ENCODE data around the gene PRKCG. TPM values are rescaled to one million over a fixed set of nuclear protein-coding genes. Genes with fewer than 3 reads are reported as not detected.

PRKCG gene
- total RNA-seq, 1 donor from 2014 or later = 0.51 TPM

DNA sequence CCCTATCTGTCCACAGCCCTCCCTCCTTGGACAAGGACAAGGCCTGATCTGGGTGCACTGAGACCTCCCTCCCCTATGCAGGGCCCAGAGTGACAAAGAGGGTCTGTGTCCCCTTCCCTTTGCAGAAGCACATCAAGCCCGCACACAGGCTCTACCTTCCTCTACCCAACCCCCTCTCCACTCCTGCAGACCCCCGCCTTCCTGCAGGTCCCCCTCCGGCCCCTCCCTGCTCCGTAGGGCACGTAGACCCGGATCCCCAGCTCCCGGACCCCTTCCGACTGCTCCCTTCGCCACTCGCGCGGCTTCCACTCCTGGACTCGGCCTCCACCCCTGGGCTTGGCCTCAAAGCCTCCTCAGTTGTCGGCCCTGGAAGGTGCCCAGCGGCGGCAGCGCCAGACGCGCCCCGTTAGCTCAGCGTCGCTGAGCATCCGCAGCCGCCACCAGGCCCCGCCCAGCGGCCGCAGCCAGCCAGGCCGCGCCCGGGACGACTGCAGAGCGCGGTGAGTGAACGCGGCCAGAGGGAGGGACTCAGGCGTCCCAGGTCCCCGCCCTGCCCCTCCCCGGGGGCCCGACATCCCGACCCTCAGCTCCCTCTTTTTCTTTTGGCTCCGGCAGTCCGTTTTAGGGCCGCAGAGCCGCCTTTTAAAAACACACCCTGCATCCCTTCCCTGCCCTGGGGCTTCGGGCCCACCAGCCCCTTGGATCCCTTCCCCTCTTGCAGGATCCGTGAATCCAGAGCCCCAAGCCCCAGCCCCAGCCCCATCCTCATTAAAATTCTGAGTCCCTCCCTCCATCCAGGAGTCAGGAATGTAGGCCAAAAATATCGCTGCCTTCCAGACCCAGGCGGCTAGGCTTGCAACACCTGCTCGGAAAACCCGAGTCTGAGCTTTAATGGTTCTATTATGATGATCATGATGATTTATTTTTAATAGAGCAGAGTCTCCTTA, 15.8 kb upstream of the PRKCG start:
- peaks cover 15% of the 10 kb centered on the region for H3K27me3 Mint-ChIP-seq (ENCODE audit: insufficient read depth, low read depth)
- H3K4me3 ChIP-seq = peak overlapping the region; percentile 66
- peaks cover 12% of the 10 kb centered on the region for H3K4me1 ChIP-seq
- H3K36me3 Mint-ChIP-seq = peaks cover 3% of the 10 kb centered on the region
- TF ChIP-seq EZH2 (IDR thresholded peaks at IDR 0.05) (no peak), EZH2phosphoT487 (IDR thresholded peaks at IDR 0.05) (no peak)
- TF ChIP-seq, protein P1, sequence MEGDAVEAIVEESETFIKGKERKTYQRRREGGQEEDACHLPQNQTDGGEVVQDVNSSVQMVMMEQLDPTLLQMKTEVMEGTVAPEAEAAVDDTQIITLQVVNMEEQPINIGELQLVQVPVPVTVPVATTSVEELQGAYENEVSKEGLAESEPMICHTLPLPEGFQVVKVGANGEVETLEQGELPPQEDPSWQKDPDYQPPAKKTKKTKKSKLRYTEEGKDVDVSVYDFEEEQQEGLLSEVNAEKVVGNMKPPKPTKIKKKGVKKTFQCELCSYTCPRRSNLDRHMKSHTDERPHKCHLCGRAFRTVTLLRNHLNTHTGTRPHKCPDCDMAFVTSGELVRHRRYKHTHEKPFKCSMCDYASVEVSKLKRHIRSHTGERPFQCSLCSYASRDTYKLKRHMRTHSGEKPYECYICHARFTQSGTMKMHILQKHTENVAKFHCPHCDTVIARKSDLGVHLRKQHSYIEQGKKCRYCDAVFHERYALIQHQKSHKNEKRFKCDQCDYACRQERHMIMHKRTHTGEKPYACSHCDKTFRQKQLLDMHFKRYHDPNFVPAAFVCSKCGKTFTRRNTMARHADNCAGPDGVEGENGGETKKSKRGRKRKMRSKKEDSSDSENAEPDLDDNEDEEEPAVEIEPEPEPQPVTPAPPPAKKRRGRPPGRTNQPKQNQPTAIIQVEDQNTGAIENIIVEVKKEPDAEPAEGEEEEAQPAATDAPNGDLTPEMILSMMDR (IDR thresholded peaks at IDR 0.05) = no peak
- H3K36me3 ChIP-seq = no peaks in the 10 kb centered on the region
- peak overlapping the region; percentile 3 for H3K9ac ChIP-seq
- no peaks in the 10 kb centered on the region for H3K27me3 ChIP-seq
- H3K27ac ChIP-seq = peak overlapping the region; percentile 96
- H3K27ac Mint-ChIP-seq = peak overlapping the region; percentile 100
- peaks cover 32% of the 10 kb centered on the region for H3K4me1 Mint-ChIP-seq
- H3F3A ChIP-seq (ENCODE audit: low read depth) = peaks cover 32% of the 10 kb centered on the region
- peak overlapping the region; percentile 90 for H3K4me3 Mint-ChIP-seq
- H2AFZ ChIP-seq (replicated peaks) = peak overlapping the region; percentile 73
- H3K9me3 ChIP-seq (ENCODE audit: low read depth) = no peaks in the 10 kb centered on the region
- DNase-seq (ENCODE audit: low spot score) = peak; percentile 91
- H4K20me1 ChIP-seq (ENCODE audit: low read depth) = peaks cover 18% of the 10 kb centered on the region
- H3K4me2 ChIP-seq = peak overlapping the region; percentile 82
- no peaks in the 10 kb centered on the region for H3K9me3 Mint-ChIP-seq
- H3K79me2 ChIP-seq (ENCODE audit: low read depth) = peaks cover 17% of the 10 kb centered on the region

DNA sequence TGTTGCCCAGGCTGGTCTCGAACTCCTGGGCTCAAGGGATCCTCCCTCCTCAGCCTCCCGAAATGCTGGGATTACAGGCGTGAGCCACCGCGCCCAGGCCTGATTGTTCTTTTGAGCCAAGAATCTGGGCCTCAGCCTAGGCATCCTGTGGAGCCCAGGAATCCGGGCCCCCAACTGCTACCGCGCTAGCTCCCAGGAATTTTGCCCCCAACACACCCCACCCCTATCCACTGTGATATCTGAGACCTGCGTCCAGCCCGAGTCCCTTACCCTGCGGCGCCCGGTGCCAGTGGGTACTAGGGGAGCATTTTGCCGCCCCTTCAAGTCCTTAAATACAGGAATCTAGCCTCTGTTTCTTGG, 15.2 kb upstream of the PRKCG start:
- Histone ChIP-seq H3K36me3 (no peaks in the 10 kb centered on the region), H3K4me3 (peak overlapping the region; percentile 66), H3K79me2 (ENCODE audit: low read depth) (peaks cover 23% of the 10 kb centered on the region), H3F3A (ENCODE audit: low read depth) (peaks cover 32% of the 10 kb centered on the region), H3K27me3 (no peaks in the 10 kb centered on the region), H3K9ac (no peak overlapping the region), H3K27ac (peak overlapping the region; percentile 96), H3K4me1 (peaks cover 12% of the 10 kb centered on the region), H3K9me3 (ENCODE audit: low read depth) (no peaks in the 10 kb centered on the region), H3K4me2 (peak overlapping the region; percentile 82), H4K20me1 (ENCODE audit: low read depth) (peaks cover 21% of the 10 kb centered on the region), H2AFZ (replicated peaks) (no peak overlapping the region)
- H3K9me3 Mint-ChIP-seq = no peaks in the 10 kb centered on the region
- peaks cover 3% of the 10 kb centered on the region for H3K36me3 Mint-ChIP-seq
- H3K27ac Mint-ChIP-seq = peak overlapping the region; percentile 100
- peak; percentile 91 for DNase-seq (ENCODE audit: low spot score)
- H3K27me3 Mint-ChIP-seq (ENCODE audit: insufficient read depth, low read depth) = peaks cover 17% of the 10 kb centered on the region
- peaks cover 36% of the 10 kb centered on the region for H3K4me1 Mint-ChIP-seq
- H3K4me3 Mint-ChIP-seq = peak overlapping the region; percentile 90
- TF ChIP-seq EZH2 (IDR thresholded peaks at IDR 0.05) = no peak
- no peak for TF ChIP-seq EZH2phosphoT487 (IDR thresholded peaks at IDR 0.05)
- TF ChIP-seq, protein P1 (IDR thresholded peaks at IDR 0.05) = no peak

DNA sequence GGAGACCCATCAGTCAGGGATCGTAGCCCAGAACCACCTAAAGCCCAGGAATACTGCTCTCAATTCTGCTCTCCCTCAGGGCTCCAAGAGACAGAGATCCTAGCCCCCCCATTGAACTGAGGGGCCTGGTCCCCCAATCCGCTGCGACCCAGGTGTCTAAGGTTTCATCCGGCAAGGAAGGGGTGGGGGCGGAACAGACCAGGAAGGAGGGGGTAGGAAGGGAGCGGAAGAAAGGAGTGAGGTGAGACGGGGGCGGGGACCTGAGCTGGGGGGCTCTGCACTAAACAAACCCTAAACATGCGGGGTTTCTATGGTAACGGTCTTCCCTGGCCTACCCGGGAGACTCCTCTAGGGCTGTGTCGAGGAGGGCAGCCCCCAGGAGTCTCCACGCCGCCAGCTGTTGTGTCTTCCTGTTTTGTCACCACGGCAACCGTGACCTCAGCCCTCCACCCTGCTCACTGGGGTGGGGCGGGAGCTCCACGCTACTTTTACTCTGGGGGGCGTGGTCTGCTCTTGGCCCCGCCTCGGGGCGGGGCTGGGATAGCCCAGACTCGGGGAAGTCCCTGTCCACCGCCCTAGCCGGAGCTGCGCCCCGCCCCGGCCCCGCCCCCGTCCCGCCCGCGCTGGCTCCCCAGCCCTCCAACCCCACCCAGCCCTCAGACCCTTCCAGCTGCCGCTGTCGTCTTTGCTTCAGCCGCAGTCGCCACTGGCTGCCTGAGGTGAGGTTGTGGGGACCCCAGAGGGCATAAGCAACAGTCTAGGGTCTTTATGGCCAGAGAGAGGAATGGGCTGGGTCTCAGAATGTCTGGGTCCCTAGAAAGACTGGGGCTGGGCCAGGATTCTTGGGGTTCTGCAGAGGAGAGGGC, 14.5 kb upstream of the PRKCG start, which contains the start of gene MYADM:
MYADM (plus strand) TSS at position 659 of the 866 bp plus-strand sequence. CDS start 5,647 bp downstream, outside the sequence.
- peak; percentile 100 for DNase-seq (ENCODE audit: low spot score)
- peaks cover 17% of the 10 kb centered on the region for H3K27me3 Mint-ChIP-seq (ENCODE audit: insufficient read depth, low read depth)

More for the DNA sequence above, 14.5 kb upstream of the PRKCG start, which contains the start of gene MYADM:
- H3K27me3 ChIP-seq = no peaks in the 10 kb centered on the region
- H3F3A ChIP-seq (ENCODE audit: low read depth) = peaks cover 32% of the 10 kb centered on the region
- peaks cover 12% of the 10 kb centered on the region for H3K4me1 ChIP-seq
- peaks cover 36% of the 10 kb centered on the region for H3K4me1 Mint-ChIP-seq
- peak within 1 kb of the TSS; percentile 52 for H3K9ac ChIP-seq
- peak within 1 kb of the TSS; percentile 100 for H3K27ac Mint-ChIP-seq
- no peak within 1 kb of the TSS for H2AFZ ChIP-seq (replicated peaks)
- peak within 1 kb of the TSS; percentile 97 for H3K4me3 Mint-ChIP-seq
- peak within 1 kb of the TSS; percentile 94 for H3K4me2 ChIP-seq
- H3K4me3 ChIP-seq = peak within 1 kb of the TSS; percentile 72
- peaks cover 23% of the 10 kb centered on the region for H4K20me1 ChIP-seq (ENCODE audit: low read depth)
- peak within 1 kb of the TSS; percentile 96 for H3K27ac ChIP-seq
- no peaks in the 10 kb centered on the region for H3K36me3 ChIP-seq
- TF ChIP-seq EZH2phosphoT487 (IDR thresholded peaks at IDR 0.05) (no peak), EZH2 (IDR thresholded peaks at IDR 0.05) (no peak)
- TF ChIP-seq, protein P1 (IDR thresholded peaks at IDR 0.05) = no peak
- peaks cover 29% of the 10 kb centered on the region for H3K79me2 ChIP-seq (ENCODE audit: low read depth)
- no peaks in the 10 kb centered on the region for H3K9me3 ChIP-seq (ENCODE audit: low read depth)
- peaks cover 3% of the 10 kb centered on the region for H3K36me3 Mint-ChIP-seq
- H3K9me3 Mint-ChIP-seq = no peaks in the 10 kb centered on the region
